GM19239 (cell line): Measurements from ENCODE around the gene ZNF586.
A peak's percentile ranks its signal among the peaks of the same experiment; 100 is the strongest.
"Not testable (repeated sequence)": the region's sequence is repeated elsewhere in the genome, so short reads cannot be mapped to it uniquely, and the experiment has no call there.

Experiments
- DNase-seq: peaks from one replicate; pipeline ENCODE4 v3.0.0; 2011; ENCODE audit warnings: low spot score; ENCODE audit not compliant: insufficient read length
- FAIRE-seq: peaks from 2 replicates; lab custom pipeline; 2011; peaks lifted over from hg19 to GRCh38; lab: Jason Lieb, UNC

ZNF586 gene

GRCh38 chr19:57769345-57770131 is at the start of gene ZNF586:
Gene ZNF586, plus strand, starts transcription at chr19:57769676. Its CDS starts 167 bp downstream, at chr19:57769843.
- peak; percentile 98 for FAIRE-seq
- peak; percentile 95 for DNase-seq

- FAIRE-seq, result no peak
These were observed 49.5 kb upstream of the ZNF586 start for GRCh38 chr19:57719901-57720519.

GRCh38 chr19:57720878-57721277 is 48.6 kb upstream of the ZNF586 start:
- DNase-seq, result no peak

More at GRCh38 chr19:57719901-57720519, 49.5 kb upstream of the ZNF586 start:
- DNase-seq, result no peak

GRCh38 chr19:57738320-57738719 is 31.2 kb upstream of the ZNF586 start:
- DNase-seq, FAIRE-seq: not testable (repeated sequence)

More at GRCh38 chr19:57720878-57721277, 48.6 kb upstream of the ZNF586 start:
- FAIRE-seq, result no peak

GRCh38 chr19:57738770-57739169 is 30.7 kb upstream of the ZNF586 start:
- FAIRE-seq, DNase-seq: not testable (repeated sequence)

- DNase-seq, result peak; percentile 78
- FAIRE-seq, result peak; percentile 97
These were observed 22.6 kb upstream of the ZNF586 start, which contains the start of gene ZNF776 for GRCh38 chr19:57746580-57747471. Gene ZNF776, plus strand, starts transcription at chr19:57746815. Its CDS starts 244 bp downstream, at chr19:57747059.

GRCh38 chr19:57747472-57747807 is 22.0 kb upstream of the ZNF586 start:
- no peak for DNase-seq
- FAIRE-seq, result no peak

GRCh38 chr19:57748029-57748428 is 21.4 kb upstream of the ZNF586 start:
- no peak for DNase-seq
- FAIRE-seq, result no peak

GRCh38 chr19:57754091-57754673 is 15.3 kb upstream of the ZNF586 start:
- no peak for DNase-seq
- FAIRE-seq, result no peak

- DNase-seq, result no peak
- FAIRE-seq, result no peak
These were observed 14.4 kb upstream of the ZNF586 start for GRCh38 chr19:57755031-57755430.

- FAIRE-seq, result no peak
These were observed 11.5 kb upstream of the ZNF586 start for GRCh38 chr19:57757941-57758340.

GRCh38 chr19:57759096-57759495 is 10.4 kb upstream of the ZNF586 start:
- DNase-seq (no peak), FAIRE-seq (no peak)

More at GRCh38 chr19:57757941-57758340, 11.5 kb upstream of the ZNF586 start:
- DNase-seq, result no peak

GRCh38 chr19:57771417-57771816 is 1.9 kb downstream of the ZNF586 start:
- DNase-seq, result no peak
- no peak for FAIRE-seq

- DNase-seq (no peak), FAIRE-seq (no peak)
These were observed 4.0 kb downstream of the ZNF586 start for GRCh38 chr19:57773488-57773887.

GRCh38 chr19:57776764-57777296 is 7.4 kb downstream of the ZNF586 start:
- no peak for FAIRE-seq
- DNase-seq, result no peak

GRCh38 chr19:57778336-57778735 is 8.9 kb downstream of the ZNF586 start:
- no peak for DNase-seq
- FAIRE-seq, result no peak

GRCh38 chr19:57779220-57779845 is 9.9 kb downstream of the ZNF586 start:
- DNase-seq, result no peak
- no peak for FAIRE-seq

- FAIRE-seq, result no peak
- no peak for DNase-seq
These were observed 16.8 kb downstream of the ZNF586 start for GRCh38 chr19:57786286-57786685.

GRCh38 chr19:57786906-57787305 is 17.4 kb downstream of the ZNF586 start:
- no peak for FAIRE-seq
- DNase-seq, result no peak
